Body of pancreas (tissue), 4 donors: ENCODE measurements around the gene PRR15L. TPM values are rescaled to one million over a fixed set of nuclear protein-coding genes. Genes with fewer than 3 reads are reported as not detected.

Experiments used
- ATAC-seq: fragments of 150-250 bp; one replicate; pipeline ENCODE4 v1.9.1; 2016
- DNase-seq, 4 donors: peaks; one replicate each; pipeline ENCODE4 v3.0.0-alpha.2; 2019
- H3K27ac ChIP-seq, 4 donors: fragments of 200-600 bp; sonication (generic); 1 replicate in 3 of 4; 2 replicates in 1 of 4; pipeline versions ENCODE4 v1.5.1 to v1.6.1; 2016 to 2019; ENCODE audit warnings: mild to moderate bottlenecking in 1 of 4, mixed read lengths in 1 of 4, moderate library complexity in 1 of 4
- H3K27me3 ChIP-seq, 2 donors: fragments of 200-600 bp; sonication (generic); one replicate each; pipeline ENCODE4 v1.6.0; 2016; ENCODE audit warnings: mild to moderate bottlenecking in 1 of 2
- H3K36me3 ChIP-seq, 2 donors: fragments of 200-600 bp; sonication (generic); replicated peaks in 1 of 2; 2 replicates each; pipeline ENCODE4 v1.5.1; 2016; ENCODE audit warnings: low read depth in 2 of 2; ENCODE audit not compliant: insufficient read depth in 1 of 2
- H3K4me1 ChIP-seq: fragments of 200-600 bp; sonication (generic); one replicate; pipeline ENCODE4 v1.6.0; 2016
- H3K4me3 ChIP-seq, 2 donors: fragments of 200-600 bp; sonication (generic); 1 replicate in 1 of 2; 2 replicates in 1 of 2; pipeline ENCODE4 v1.5.1; 2016 to 2019
- H3K9me3 ChIP-seq, 3 donors: fragments of 200-600 bp; sonication (generic); 1 replicate in 2 of 3; 2 replicates in 1 of 3; pipeline ENCODE4 v1.5.1; 2016
- CTCF ChIP-seq, 7 experiments: fragments of 450-650 bp in 4 of 7; fragments of 200-600 bp in 3 of 7; sonication (generic) in 3 of 7; IDR thresholded peaks; one replicate each; pipeline ENCODE4 v1.5.1; 2016 to 2019; ENCODE audit warnings: antibody characterized with exemption in 7 of 7
- POLR2A ChIP-seq, 3 donors: fragments of 450-650 bp; IDR thresholded peaks; one replicate each; pipeline ENCODE4 v1.6.1; 2016; ENCODE audit warnings: antibody characterized with exemption in 3 of 3, mild to moderate bottlenecking in 2 of 3
- WGBS, 2 donors: methylation state at CpG; one replicate each; pipeline ENCODE4 v1.1.5; 2017; 5-methylcytosine and 5-hydroxymethylcytosine counted together
- intact Hi-C: fragments of 100-400 bp; cut with DNase I; formaldehyde crosslinking; loops from one replicate; pipeline ENCODE4 v1.15.1; 2023
- total RNA-seq, 2 donors: library from RNA; depleted of rRNA; stranded (reverse); fragments of >200 nt; gene quantifications; one replicate each; pipeline ENCODE4 v1.1.0, GENCODE V29; 2016

Gene PRR15L
- total RNA-seq, 2 donors from 2014 or later: 36.6 to 63.3 TPM

DNA sequence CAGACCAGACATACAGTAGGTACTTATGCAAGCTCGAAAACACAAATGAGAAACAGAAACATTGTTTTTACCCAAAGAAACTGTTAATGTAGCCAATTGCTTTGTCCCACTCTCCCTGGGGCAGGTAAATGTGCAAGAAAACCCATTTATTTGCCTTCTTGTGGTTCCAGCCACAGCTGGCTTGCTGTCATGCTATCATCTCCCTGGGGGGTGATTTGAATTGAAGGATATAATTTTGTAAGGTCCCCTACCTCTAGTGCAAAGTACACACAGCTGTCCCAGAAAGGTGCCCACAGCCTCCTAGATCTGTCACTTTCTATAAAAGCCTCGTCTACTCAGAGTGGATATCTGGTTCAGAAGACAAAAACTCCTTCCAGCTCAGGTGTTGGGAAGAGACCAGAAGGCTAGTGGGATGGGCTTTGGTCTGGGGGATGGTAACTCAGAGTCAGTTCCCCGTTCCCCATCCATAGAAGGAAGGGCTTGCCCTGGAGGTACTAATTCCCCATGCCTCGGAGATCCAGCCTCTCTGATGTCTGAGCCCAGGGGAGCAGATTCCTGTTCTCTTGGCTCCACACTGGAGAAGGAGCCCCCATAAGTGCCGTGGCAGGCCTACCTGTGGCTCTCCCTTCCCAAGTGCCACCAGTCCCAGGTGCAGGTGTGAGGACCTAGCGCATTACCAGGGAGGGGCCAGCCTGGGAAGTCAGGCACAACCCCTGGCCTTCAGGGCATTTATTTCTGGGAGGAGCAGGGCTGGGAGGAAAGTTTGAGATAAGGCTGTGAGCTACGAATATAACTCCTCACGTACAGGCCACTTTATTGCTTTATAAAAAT is 2.4 kb upstream of the PRR15L start:
- H3K36me3 ChIP-seq: no peaks in the 10 kb centered on the region
- 28 to 30% methylated on average over 7 to 8 of the region's 8 CpGs for WGBS, 2 donors
- ATAC-seq: peak; percentile 38
- DNase-seq: peak; percentile 70 to 81 (median 77)
- no peaks in the 10 kb centered on the region for H3K27me3 ChIP-seq
- intact Hi-C loops: no loop called here
- peak overlapping the region; percentile 89 to 99 (median 96) for H3K27ac ChIP-seq
- peaks cover 40% of the 10 kb centered on the region for H3K4me1 ChIP-seq
- H3K9me3 ChIP-seq: no peaks in the 10 kb centered on the region
- H3K4me3 ChIP-seq: no peak overlapping the region
- peak in 2 of 3 donors; percentile 59 to 64 for TF ChIP-seq POLR2A (IDR thresholded peaks at IDR 0.05)
- no peak for TF ChIP-seq CTCF (IDR thresholded peaks at IDR 0.05)

DNA sequence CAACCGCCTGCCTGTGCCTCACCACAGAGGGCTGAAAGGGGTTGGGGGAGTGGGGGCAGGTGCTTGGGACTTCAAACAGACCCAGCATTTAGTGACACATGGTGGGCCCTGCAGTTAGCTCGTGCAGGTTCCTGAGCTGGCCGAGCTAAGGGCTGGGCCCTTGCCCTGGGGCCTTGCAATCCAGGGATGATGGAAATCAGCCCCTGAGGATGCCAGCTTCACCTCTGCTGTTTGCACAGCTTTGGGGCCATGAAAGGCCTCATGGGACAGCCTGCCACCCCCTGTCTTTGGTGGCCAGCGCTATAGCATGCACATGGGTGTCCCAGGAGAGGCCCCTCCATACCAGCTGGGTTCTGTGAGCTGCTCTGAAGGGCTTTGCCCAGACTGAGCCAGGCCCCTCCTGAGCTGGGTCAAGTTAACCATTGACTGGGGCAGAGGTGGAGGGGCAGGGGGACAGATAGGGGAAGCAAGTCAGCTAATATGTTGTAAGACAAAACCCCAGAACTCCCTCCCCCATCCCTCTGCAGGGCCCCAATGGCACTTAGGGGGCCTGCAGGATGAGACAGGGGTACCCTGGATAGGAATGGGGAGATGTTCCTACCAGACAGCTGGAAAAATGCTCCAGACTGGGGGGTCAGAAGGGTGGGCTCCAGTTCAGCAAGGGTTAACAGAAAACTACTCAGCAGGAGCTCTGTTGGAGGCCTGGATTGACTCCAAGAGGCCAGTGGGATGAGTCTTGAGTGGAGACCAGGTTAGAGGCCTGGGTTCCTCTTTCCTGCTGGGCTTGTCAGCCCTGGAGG is 692 bp downstream of the PRR15L start:
- peak in 1 of 3 donors; percentile 17 for TF ChIP-seq POLR2A (IDR thresholded peaks at IDR 0.05)
- TF ChIP-seq CTCF (IDR thresholded peaks at IDR 0.05): no peak
- H3K27ac ChIP-seq: peak overlapping the region; percentile 89 to 99 (median 96)
- H3K9me3 ChIP-seq: no peaks in the 10 kb centered on the region
- H3K4me1 ChIP-seq: peaks cover 67% of the 10 kb centered on the region
- ATAC-seq: peak; percentile 6
- WGBS, 2 donors: 10 to 19% methylated on average over 2 to 4 of the region's 4 CpGs
- DNase-seq: peak; percentile 53 to 75 (median 66)
- peaks cover 4% of the 10 kb centered on the region in 2 donors for H3K36me3 ChIP-seq
- intact Hi-C loops: no loop called here
- no peaks in the 10 kb centered on the region for H3K27me3 ChIP-seq
- H3K4me3 ChIP-seq: peak overlapping the region; percentile 69 to 80

- Histone ChIP-seq H3K4me1 (peaks cover 69% of the 10 kb centered on the region), H3K9me3 (no peaks in the 10 kb centered on the region), H3K27me3 (no peaks in the 10 kb centered on the region), H3K36me3 (peaks cover 4 to 8% of the 10 kb centered on the region in 2 donors), H3K27ac (peak overlapping the region; percentile 89 to 99 (median 96)), H3K4me3 (peak overlapping the region; percentile 69 to 80)
- WGBS, 2 donors: 18 to 20% methylated on average over 5 to 7 of the region's 7 CpGs
- DNase-seq: peak; percentile 94 to 98 (median 96)
- TF ChIP-seq POLR2A (IDR thresholded peaks at IDR 0.05): peak; percentile 82 to 91 (median 90)
- no peak for TF ChIP-seq CTCF (IDR thresholded peaks at IDR 0.05)
- intact Hi-C loops: no loop called here
- peak; percentile 70 for ATAC-seq
Observed at GRCh38 chr17:47955497-47956461, 1.9 kb downstream of the PRR15L start.

DNA sequence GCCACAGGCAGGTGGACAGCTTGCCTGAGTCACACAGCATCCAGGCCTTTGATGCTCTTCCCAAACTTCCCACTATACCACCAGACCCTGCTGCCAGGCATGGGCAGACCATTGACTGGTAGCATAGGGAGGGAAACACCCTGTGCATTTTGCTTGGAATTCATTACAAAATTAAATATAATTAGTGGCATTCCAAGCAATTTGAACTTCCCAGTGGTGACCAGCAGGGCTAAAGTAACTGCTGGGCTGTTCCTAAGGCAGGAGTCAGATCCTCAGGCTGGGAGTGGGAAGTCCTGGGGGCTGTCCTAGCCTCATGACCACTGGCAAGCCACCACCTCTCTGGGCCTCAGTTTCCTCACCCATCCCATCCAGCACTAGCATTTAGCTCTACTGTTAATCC is 3.8 kb downstream of the PRR15L start:
- Histone ChIP-seq H3K36me3 (peaks cover 4 to 8% of the 10 kb centered on the region in 2 donors), H3K9me3 (no peaks in the 10 kb centered on the region), H3K4me3 (no peak overlapping the region), H3K4me1 (peaks cover 69% of the 10 kb centered on the region), H3K27me3 (no peaks in the 10 kb centered on the region), H3K27ac (peak overlapping the region; percentile 89 to 99 (median 96))
- ATAC-seq (no peak), DNase-seq (no peak)
- intact Hi-C loops: no loop called here
- TF ChIP-seq POLR2A (IDR thresholded peaks at IDR 0.05): no peak
- peak in 4 of 7 experiments; percentile 11 to 45 (median 30) for TF ChIP-seq CTCF (IDR thresholded peaks at IDR 0.05)
